GM21447 (cell line): Measurements from ENCODE around the gene SLC7A9.

Experiments
- ATAC-seq: cut with Tn5 transposase; IDR thresholded peaks from one replicate; pipeline ENCODE4 v1.9.1; 2021; ENCODE audit not compliant: unreplicated experiment

SLC7A9 gene

GRCh38 chr19:32828643-32829344 lies 40.8 kb downstream of the SLC7A9 start:
- no peak for ATAC-seq

DNA sequence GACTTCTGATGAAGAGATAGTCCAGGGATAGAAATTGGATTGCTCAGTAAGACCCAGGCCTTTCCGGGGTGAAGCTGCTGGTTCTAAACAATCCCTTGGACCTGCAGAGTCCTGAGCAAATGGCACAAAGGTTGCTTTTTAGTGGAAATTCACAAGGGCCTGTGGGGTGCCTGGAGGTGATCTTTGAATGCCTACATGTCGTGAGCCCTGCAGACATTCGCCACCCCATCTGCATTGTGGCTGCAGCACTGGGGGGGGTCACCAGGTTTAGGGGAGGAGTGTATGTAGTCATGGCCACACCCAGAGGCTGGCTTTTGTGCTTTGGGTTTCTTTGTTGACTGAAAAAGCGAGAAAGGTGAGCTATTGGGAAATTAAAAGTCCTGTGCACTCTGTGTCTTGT lies 41.4 kb downstream of the SLC7A9 start:
- ATAC-seq = no peak

- no peak for ATAC-seq
Observed at GRCh38 chr19:32824916-32825608, 44.5 kb downstream of the SLC7A9 start.

DNA sequence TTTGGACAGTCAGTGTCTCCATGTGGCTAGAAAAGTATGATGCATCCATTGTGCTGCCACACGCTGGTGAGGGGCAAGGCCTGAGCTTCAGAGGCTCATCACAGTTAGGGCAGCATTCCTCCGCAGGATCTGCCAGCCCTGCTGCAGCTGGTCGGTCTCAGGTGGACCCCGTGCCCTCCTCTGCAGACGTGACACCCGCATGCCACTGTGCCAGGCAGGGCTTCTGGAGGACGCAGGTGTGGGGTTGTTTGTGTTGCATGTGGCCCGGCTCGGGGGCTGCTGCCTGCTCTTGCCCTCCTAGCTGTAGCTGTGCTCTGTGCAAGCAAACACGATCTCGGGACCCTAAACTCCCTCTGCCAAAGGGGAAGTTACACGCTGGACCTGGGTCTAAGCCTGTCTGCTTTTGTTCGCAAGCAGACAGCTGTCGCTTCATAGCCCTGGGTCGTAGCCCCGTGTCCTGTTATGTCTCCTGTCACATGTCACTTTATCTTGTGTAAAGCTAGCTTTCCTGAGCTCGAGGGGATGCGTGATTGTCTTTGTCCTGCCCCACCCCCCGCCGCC lies 45.3 kb downstream of the SLC7A9 start:
- ATAC-seq = no peak

DNA sequence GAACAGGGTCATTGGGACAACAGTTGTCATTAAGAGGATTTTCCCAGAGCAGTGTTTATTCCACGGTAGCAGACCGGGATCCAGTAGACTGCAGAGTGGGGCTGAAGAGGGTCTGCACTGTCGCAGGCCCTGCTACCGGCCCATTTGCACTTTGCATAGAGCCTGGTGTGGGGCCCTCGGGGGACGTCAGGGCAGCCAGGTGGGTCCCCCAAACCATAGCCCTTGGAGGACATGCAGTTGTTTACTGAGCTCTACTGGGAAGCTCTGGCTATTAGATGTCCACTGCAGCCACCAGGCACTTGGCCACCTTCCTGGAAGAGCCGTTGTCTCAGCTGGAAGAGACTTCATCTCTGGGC lies 45.8 kb downstream of the SLC7A9 start:
- ATAC-seq = no peak

GRCh38 chr19:32822916-32823746 lies 46.4 kb downstream of the SLC7A9 start:
- ATAC-seq = no peak

GRCh38 chr19:32819419-32820400 lies 49.9 kb downstream of the SLC7A9 start:
- no peak for ATAC-seq

DNA sequence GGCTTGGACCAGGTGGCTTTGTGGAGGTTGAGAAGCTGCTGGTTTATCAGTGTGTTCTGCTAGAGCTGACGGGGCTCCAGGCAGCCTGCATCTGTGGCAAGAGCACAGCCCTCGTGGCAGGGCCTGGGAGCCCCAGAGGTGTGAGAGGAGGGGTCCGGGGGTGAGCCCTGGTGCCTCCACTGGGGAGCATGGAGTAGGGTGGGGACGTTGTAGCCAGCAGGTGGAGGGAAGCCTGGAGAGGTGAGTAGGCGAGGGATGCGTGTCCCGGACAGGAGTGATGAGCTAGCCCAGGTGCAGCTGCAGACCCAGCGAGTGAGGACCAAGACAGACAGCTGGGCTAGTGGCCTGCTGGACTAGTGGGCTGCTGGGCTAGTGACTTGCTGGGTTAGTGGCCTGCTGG lies 51.0 kb downstream of the SLC7A9 start:
- no peak for ATAC-seq

DNA sequence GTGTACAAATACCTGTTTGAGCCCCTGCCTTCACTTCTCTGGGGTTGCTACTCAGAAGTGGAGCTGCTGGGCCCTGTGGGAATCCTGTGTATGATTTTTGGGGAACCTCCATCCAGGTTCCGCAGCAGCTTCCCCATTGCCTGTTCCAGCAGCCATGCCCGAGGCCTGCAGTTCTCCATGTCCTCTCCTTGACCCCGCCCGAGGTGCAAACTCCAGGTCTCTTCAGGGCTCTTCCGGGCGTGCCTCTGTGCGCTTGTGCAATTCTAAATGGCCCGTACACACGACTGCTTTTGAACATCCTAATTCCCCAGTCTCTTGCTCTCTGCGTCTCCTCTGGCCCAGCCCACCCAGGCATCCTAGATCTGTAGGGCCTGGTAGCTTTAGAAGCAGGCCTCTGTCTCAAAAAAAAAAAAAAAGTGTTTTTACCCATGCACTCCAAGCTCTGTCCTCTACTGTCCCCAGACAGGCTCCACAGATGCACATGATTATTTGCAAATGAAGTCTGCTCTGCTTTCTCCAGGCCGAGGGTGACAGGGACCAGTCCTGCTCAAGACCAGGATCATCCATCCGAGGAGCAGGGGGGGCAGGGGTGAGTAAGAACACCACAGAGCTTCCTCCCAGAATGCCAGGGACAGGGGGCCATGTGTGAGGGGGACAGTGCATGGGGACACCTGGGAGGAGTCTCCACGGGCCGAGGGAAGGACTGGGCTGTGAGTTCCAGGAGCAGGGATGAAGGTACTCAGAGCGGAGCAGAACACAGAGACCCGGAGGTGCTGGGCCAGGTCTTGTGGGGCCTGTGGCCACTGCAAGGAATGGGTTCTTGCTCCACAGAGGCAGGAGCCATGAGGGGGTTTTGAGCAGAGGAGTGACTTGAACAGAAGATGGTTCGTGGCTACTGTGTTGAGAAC lies 51.7 kb downstream of the SLC7A9 start:
- no peak for ATAC-seq

- no peak for ATAC-seq
Observed at GRCh38 chr19:32816555-32817099, 52.9 kb downstream of the SLC7A9 start.

DNA sequence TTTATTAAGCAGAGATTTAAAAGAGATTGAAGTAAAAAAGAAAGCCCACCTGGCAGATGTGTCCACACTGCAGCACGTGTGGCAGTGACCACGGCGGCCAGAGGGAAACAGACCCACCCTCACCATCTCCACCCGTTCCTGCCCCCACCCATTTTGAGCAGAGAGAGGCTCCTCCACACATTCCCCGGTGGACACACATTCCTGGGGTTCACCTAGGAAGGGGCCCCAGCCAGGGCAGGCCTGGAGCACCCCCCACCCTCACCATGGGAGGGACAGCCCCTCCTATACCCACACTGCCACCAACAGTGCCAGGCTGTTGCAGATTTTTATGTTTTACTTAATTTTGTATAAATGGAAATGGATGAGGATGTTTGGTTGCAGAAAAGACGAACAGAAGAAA lies 54.9 kb downstream of the SLC7A9 start:
- ATAC-seq = no peak

DNA sequence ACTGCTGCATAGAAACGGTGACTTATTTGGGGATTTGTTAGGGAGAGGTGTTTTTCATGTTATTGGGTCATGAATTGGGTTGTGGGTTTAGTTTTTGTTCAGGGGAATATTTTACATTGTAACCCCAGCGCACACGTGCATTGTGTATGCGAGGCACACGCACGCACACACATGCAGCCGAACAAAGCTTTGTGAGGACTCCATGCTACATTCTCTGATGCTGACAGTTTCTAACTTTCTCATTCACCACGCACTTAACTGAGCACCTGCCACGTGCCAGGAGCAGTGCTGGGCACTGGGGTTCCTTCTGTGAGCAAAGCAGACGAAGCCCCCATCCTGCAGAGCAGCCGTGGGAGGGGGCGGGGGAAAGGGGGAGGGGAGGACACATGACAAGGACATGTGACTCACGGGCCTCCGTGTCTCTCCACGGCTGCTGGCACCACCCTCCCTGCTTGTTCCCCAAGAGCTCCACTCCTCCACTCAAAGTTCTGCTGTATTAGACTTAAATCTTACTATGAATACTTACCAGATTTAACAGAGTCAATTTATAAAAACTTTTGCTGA lies 55.6 kb downstream of the SLC7A9 start:
- ATAC-seq = no peak

- no peak for ATAC-seq
Observed at GRCh38 chr19:32812571-32812970, 57.0 kb downstream of the SLC7A9 start.

DNA sequence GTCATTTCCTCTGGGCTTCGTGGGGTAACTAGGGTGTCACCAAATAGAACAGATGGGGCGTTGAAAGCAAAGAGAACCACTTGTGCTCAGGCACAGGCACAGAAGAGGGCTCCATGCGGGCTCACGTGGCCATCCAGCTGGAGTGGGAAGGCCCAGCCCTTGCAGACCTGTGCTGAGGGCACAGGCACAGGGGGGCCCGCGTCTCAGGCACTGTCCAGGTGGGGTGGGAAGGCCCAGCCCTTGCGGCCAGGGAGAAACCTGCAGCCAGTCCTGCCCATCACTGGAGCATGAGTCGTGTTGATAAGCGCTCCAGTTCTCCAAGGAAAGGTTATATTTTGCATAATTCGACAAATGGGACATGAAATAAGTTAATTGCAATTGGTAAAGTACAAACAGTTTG lies 57.5 kb downstream of the SLC7A9 start:
- ATAC-seq = no peak

- ATAC-seq = no peak
Observed at GRCh38 chr19:32811151-32811550, 58.4 kb downstream of the SLC7A9 start.

DNA sequence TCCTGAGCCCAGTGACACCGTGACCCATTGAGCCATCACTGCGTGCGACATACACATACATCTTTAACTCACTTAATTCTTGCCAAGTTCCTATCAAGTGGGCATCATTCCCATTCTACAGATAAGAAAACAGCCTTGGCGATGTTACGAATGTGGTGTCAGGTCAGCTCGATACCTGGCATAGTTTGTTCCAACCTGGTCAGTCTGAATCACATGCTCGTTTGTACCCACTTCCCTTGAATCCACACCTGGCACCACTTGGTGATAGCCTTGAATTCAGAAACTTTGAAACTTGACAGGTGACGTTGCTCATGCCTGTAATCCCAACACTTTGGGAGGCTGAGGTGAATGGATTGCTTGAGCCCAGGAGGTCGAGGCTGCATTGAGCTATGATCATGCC lies 59.1 kb downstream of the SLC7A9 start:
- no peak for ATAC-seq

- ATAC-seq = no peak
Observed at GRCh38 chr19:32809754-32810153, 59.8 kb downstream of the SLC7A9 start.

DNA sequence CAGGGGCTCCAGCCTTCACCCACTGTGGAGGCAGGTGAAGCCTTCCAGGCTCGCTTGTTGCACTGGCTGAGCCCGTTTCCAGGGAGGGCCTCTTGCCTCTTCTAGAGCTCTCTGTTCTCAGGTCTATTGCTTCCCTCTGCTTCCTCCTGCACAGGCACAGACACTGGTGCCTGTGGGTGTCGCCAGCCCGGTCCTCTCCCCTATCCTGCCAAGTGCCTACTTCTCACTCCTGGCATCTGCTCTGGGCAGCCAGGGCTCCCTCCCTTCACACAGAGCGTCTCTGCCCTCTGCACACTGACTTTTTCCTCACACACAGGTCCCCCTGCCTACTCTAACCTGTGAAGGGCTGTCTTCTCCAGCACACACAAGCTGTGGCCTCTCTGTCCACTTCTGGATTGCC lies 60.3 kb downstream of the SLC7A9 start:
- ATAC-seq = no peak

- no peak for ATAC-seq
Observed at GRCh38 chr19:32808236-32808635, 61.3 kb downstream of the SLC7A9 start.
